Stimulated activated CD4-positive, alpha-beta T cell treated with anti-CD3 and anti-CD28 coated beads, TNF-alpha, amount 100 ng/mL, for 1 hour (primary cell): ENCODE data around the gene NFATC4.
"Not testable (repeated sequence)": the region's sequence is repeated elsewhere in the genome, so short reads cannot be mapped to it uniquely, and the experiment has no call there.

Experiments used
- DNase-seq, 3 donors: peaks; one replicate each; pipeline ENCODE4 v3.0.0-alpha.2; 2020; ENCODE audit warnings: low read depth in 3 of 3, low spot score in 1 of 3

The NFATC4 gene

GRCh38 chr14:24387579-24387978 is 19.6 kb downstream of the NFATC4 start:
- not testable (repeated sequence) for DNase-seq

DNA sequence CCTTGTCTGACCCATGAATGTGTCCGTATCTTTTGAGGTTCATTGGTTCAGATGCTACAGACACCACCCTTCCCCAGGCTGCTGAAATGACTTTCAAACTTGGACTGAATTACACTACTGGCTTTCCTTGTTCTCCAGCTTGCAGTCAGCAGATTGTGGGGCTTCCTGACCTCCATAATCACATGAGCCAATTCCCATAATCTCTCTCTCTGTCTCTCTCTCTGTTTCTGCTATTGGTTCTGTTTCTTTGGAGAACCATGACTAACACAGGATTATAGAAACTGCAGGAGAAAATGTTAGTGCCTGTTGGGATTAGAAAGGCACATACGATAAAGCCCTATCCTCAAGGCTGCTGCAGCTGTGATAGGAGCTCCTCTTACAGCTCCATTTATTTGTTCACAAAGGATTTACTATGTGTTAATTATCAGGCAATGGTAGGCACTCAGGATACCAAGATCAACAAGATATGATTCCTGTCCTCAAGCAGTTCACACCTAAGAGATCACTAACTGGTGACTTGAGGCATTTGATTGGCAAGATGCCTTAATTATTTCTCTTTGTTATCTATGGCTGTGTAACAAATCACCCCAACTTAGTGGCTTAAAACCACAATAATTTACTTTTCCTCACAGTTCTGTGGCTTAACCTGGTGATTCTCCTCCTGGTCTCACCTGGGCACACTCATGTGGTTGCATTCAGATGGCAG is 20.6 kb downstream of the NFATC4 start:
- DNase-seq = no peak

DNA sequence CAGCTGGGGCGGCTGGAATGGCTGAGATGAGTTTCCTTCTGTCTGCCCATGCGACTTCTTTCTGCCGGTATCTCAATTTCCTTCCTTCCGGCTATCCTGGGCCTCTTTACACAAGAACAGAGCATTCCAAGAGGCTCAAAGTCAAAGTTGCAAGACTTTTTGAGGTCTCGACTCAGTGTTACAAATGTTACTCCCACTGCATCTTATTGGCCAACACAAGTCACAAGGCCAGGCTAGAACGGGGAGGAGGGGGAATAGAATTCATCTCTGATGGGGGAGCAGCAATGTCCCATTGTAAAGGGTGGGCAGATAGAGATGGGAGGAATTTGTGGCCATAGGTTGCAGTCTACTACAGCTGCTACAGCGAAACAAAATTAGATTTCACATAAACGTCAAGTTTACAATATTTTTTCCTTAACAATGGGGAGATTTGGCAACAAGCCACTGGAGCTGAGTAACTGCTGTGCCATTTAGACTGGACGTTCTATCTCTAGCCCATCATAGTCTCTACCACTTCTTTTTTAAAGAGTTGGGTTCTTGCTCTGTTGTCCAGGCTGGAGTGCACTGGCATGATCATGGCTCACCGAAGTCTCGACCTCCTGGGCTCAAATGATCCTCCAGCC is 21.4 kb downstream of the NFATC4 start:
- DNase-seq = no peak

- DNase-seq = no peak
Observed at GRCh38 chr14:24390701-24391468, 22.9 kb downstream of the NFATC4 start.

GRCh38 chr14:24392325-24393091 is 24.5 kb downstream of the NFATC4 start:
- DNase-seq = no peak

DNA sequence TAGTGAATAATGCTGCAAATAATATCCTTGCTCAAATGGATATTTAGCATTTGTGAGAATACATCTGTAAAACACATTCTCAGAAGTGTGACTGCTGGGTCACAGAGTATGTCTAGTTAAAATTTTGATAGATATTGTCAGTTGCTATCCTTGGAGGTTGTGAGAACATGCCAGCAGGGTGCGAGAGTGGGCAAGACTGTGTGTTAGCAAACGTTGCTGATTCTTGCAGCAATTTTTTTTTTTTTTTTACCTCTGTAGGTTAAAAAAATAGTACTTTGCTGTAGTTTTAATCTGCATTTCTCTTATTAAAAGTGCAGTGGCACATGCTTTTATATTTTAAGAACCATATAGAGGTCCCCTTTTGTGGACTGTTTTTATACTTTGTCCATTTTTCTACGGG is 26.3 kb downstream of the NFATC4 start:
- no peak for DNase-seq

GRCh38 chr14:24395609-24396582 is 27.9 kb downstream of the NFATC4 start:
- DNase-seq = no peak

DNA sequence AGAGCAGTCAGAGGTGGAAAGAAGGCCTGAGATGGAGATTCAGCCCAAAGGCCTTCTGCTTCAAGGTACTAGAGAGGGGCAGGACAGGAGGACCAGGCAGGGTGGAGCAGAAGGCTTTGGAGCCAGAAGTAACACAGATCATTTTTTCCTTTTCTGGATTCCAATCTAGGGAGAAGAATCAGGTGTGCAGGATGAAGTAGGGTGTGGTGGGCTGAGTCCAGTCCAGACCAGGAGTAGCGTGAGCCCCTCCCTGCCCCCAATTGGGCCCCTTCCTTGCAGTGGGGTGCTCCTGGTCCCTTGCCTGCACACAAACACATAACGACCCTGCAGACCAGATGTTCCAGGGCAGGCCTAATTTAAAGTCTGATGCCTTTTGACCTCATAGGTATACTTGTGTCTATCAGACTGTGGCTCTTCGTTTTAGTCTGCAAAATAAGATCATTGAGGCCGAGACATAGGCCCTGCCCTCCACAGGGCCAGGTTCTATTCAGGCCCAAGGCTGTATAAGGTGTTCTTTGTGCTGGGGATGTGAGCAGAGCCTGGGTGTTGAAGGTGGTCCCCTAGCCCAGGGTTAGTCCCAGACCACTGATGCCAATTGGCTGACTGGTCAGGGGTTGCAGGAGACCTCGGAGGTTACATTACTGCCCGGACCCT is 29.8 kb downstream of the NFATC4 start:
- no peak for DNase-seq

DNA sequence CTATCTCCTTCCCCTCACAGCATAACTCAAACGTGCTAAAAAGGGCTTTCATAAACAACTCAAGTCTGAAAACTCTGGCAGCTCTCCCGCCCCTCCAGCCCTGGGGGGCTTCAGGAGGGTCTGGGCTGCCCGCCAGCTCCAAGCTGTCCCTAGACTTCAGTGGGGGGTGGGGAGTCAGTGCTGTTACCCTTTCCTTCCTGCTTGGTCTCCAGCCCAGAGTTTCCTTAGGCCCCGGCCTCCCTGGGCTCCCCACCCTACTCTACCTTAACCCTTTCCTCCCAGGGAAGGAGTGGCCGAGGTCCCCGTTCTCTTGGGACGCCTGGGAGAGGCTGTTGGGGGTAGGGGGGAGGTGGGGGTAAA is 30.3 kb downstream of the NFATC4 start:
- DNase-seq = no peak

GRCh38 chr14:24398653-24399446 is 30.9 kb downstream of the NFATC4 start, which contains the start of gene NYNRIN:
Gene NYNRIN, plus strand, starts transcription at chr14:24399003. Its CDS starts 244 bp downstream, at chr14:24399247.
- DNase-seq = peak in 1 of 3 donors; percentile 2

DNA sequence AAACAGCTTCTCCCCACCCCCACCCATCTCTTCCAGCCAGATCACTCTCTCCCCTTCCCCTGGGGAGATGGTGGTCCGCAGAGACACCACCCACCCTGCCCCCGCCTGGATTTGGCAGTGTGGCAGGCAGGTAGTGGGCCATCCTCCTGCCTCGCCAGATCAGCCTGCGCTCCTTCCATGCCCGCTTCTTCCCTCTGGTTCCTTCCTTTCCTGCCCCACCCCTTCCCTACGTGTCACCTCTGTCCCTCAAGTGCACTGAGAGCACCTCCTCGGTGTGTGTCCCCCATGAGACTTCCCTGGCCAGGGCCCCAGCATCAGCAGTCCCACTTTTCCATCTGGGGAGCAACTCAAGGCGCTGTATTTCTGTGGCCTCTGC is 31.5 kb downstream of the NFATC4 start:
- DNase-seq = no peak

DNA sequence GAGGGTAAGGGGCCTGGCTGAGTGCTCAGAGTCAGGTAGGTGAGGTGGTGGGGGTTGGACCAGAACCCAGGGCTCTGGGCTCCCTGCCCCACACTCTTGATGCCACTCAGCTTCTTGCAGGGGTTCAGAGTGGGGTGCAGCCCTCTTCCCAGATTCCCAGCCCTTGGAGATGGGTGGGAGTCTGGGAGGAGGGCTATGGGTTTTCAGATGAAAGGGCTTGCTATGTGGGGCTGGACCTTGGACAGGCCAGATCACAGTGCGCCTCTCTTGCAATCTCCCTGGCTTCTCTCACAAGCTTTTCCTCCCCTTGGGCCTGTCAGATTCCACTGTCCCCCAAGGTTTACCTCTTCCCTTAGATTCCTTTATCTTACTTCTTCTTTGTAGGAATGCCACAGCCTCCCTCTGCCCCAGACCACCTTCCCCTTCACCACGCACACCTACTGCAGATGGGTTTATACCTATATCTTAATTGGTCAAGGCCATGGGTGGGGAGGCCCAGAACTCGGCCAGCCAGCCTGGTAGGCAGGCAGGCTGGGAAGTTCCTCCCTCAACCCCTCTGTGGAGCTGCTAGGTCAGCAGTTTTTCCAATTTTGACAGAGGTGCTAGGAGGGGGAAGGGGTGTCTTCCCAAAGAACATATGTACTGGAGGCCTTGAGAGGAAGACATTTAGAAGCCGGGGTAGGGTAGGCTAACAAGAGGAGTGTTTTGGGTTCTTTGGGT is 32.2 kb downstream of the NFATC4 start:
- no peak for DNase-seq

DNA sequence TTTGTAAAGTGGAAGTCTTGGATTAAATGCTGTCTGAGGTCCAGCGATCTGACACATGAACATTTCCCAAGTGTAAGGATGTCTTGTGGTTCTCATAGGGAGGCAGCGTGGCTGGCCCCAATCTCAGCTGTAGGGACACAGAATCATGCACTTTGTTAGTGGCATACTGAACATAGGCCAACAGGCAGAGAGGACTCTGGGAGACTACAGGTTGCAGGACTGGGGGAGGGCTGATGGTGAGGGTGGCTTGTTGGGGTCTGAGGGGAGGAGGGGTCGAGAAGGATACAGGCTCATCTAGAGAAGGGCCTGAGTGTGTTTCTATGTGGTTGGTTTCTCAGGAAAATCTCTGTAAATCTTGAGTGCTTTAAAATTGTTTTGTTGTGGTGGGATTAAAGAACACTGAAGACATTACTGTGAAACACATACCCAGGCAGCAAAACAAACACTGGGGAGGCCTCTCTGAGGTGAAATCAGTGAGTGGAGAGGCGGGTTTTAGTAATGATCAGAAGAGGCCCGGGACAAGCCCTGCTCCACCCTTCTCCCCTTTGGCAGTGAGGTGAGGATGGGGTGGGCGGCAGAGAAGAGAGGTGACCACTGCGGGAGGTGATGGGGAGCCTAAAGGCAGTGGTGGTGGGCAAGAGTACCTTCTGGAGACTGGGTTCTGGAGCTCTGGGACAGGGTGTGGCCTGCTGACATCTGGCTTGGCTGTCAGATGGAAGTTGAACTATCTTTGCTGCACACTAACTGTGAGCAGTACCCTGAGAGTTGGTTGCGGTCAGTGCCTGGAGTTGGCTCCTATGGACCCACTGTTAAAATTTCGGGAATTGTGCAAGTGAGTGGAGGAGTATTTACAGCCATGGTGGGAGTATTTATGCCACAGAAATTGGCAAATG is 34.1 kb downstream of the NFATC4 start:
- DNase-seq = no peak

GRCh38 chr14:24403294-24403998 is 35.5 kb downstream of the NFATC4 start:
- no peak for DNase-seq

- no peak for DNase-seq
Observed at GRCh38 chr14:24404814-24405213, 36.8 kb downstream of the NFATC4 start.

DNA sequence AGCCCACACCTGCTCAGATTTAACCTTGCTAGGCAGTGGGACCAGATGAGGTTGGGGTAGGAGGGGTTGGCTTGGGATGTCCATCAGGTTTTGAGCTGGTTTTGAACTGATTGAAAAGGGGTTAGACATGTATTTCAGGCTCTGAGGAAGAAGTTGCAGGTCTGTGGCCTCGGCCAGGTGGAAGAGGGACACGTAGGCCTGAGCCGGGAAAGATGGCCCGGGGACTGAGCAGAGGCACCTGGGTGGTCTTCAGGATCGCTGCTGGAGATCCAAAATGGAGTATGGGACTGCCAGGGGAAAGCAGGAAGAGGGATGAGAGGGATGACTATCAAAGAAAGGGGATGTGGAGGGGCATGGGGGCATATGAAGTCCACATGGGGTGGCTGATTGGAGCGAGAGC is 38.4 kb downstream of the NFATC4 start:
- no peak for DNase-seq
